HG03139 (cell line): ENCODE data around the gene ASIC2.

Source experiments
- ATAC-seq: cut with Tn5 transposase; IDR thresholded peaks from one replicate; pipeline ENCODE4 v1.9.1; 2021; ENCODE audit not compliant: unreplicated experiment

ASIC2 gene

GRCh38 chr17:33245183-33245582 is 47.9 kb downstream of the ASIC2 start:
- no peak for ATAC-seq

- no peak for ATAC-seq
These were observed 49.4 kb downstream of the ASIC2 start for GRCh38 chr17:33243732-33244131.

- no peak for ATAC-seq
These were observed 50.5 kb downstream of the ASIC2 start for GRCh38 chr17:33242375-33243124.

- no peak for ATAC-seq
These were observed 51.7 kb downstream of the ASIC2 start for GRCh38 chr17:33241390-33241789.

GRCh38 chr17:33240362-33240761 is 52.7 kb downstream of the ASIC2 start:
- no peak for ATAC-seq

- no peak for ATAC-seq
These were observed 53.4 kb downstream of the ASIC2 start for GRCh38 chr17:33239702-33240101.

GRCh38 chr17:33234930-33235685 is 58.0 kb downstream of the ASIC2 start:
- ATAC-seq = no peak

GRCh38 chr17:33234233-33234632 is 58.9 kb downstream of the ASIC2 start:
- no peak for ATAC-seq

- ATAC-seq = no peak
These were observed 59.3 kb downstream of the ASIC2 start for GRCh38 chr17:33233811-33234177.

GRCh38 chr17:33229499-33229898 is 63.6 kb downstream of the ASIC2 start:
- ATAC-seq = no peak

GRCh38 chr17:33229028-33229427 is 64.1 kb downstream of the ASIC2 start:
- no peak for ATAC-seq

- ATAC-seq = no peak
These were observed 64.5 kb downstream of the ASIC2 start for GRCh38 chr17:33228548-33228947.

GRCh38 chr17:33227911-33228310 is 65.2 kb downstream of the ASIC2 start:
- ATAC-seq = no peak

- ATAC-seq = no peak
These were observed 67.1 kb downstream of the ASIC2 start for GRCh38 chr17:33225994-33226393.

GRCh38 chr17:33225509-33225908 is 67.6 kb downstream of the ASIC2 start:
- no peak for ATAC-seq

- ATAC-seq = no peak
These were observed 73.1 kb downstream of the ASIC2 start for GRCh38 chr17:33220036-33220435.

GRCh38 chr17:33218698-33219601 is 74.1 kb downstream of the ASIC2 start:
- no peak for ATAC-seq

GRCh38 chr17:33217891-33218290 is 75.2 kb downstream of the ASIC2 start:
- ATAC-seq = no peak

- no peak for ATAC-seq
These were observed 78.1 kb downstream of the ASIC2 start for GRCh38 chr17:33214996-33215395.

- ATAC-seq = no peak
These were observed 82.8 kb downstream of the ASIC2 start for GRCh38 chr17:33210285-33210684.

- ATAC-seq = no peak
These were observed 83.4 kb downstream of the ASIC2 start for GRCh38 chr17:33209671-33210070.
